HepG2 (cell line): ENCODE measurements around the gene RERE. TPM values are rescaled to one million over a fixed set of nuclear protein-coding genes. Genes with fewer than 3 reads are reported as not detected.

Experiments
- BORCS8-MEF2B ChIP-seq: sonication (generic); formaldehyde crosslinking; IDR thresholded peaks from 2 replicates; pipeline ENCODE4 v1.8.0; 2022; ENCODE audit warnings: mild to moderate bottlenecking, missing genetic modification reagents
- CAMTA2 ChIP-seq: sonication (generic); formaldehyde crosslinking; IDR thresholded peaks from 2 replicates; pipeline ENCODE4 v1.4.0; 2020; ENCODE audit warnings: mild to moderate bottlenecking, missing genetic modification reagents, borderline replicate concordance
- FOXC1 ChIP-seq: sonication (generic); formaldehyde crosslinking; IDR thresholded peaks from 2 replicates; pipeline ENCODE4 v1.8.0; 2022; ENCODE audit warnings: mild to moderate bottlenecking, missing genetic modification reagents, borderline replicate concordance
- MEIS2 ChIP-seq: sonication (generic); formaldehyde crosslinking; IDR thresholded peaks from 2 replicates; pipeline ENCODE4 v1.9.0; 2021; ENCODE audit warnings: mild to moderate bottlenecking, missing genetic modification reagents
- NCOR1 ChIP-seq: fragments of 200-600 bp; sonication (generic); IDR thresholded peaks from 2 replicates; pipeline ENCODE4 v1.7.0; 2017; ENCODE audit warnings: antibody characterized with exemption, low read length, borderline replicate concordance
- PHF21A ChIP-seq: sonication (generic); formaldehyde crosslinking; IDR thresholded peaks from 2 replicates; pipeline ENCODE4 v1.5.0; 2020; ENCODE audit warnings: mild to moderate bottlenecking, missing genetic modification reagents
- POLR2A ChIP-seq, 2 experiments: IDR thresholded peaks; 2 replicates each; pipeline ENCODE4 v1.6.1; 2011; ENCODE audit warnings: low read depth in 2 of 2, low read length in 2 of 2, mild to moderate bottlenecking in 1 of 2, moderate library complexity in 1 of 2; ENCODE audit not compliant: insufficient read depth in 1 of 2
- RAD21 ChIP-seq: fragments of 450-650 bp; formaldehyde crosslinking; IDR thresholded peaks from 2 replicates; pipeline ENCODE4 v1.5.0; 2020; ENCODE audit warnings: mild to moderate bottlenecking
- SMARCC2 ChIP-seq: fragments of 450-650 bp; IDR thresholded peaks from 2 replicates; pipeline ENCODE4 v1.6.1; 2017; ENCODE audit warnings: antibody characterized with exemption, mild to moderate bottlenecking
- SNAI1 ChIP-seq: sonication (generic); formaldehyde crosslinking; IDR thresholded peaks from 2 replicates; pipeline ENCODE4 v1.5.0; 2020; ENCODE audit warnings: mild to moderate bottlenecking, missing genetic modification reagents, borderline replicate concordance
- ZBTB21 ChIP-seq: sonication (generic); formaldehyde crosslinking; IDR thresholded peaks from 2 replicates; pipeline ENCODE4 v1.4.0; 2020; ENCODE audit warnings: missing genetic modification reagents
- ZNF138 ChIP-seq: sonication (generic); formaldehyde crosslinking; IDR thresholded peaks from 2 replicates; pipeline ENCODE4 v1.5.0; 2020; ENCODE audit warnings: mild to moderate bottlenecking, low read depth, missing genetic modification reagents
- ZNF142 ChIP-seq: sonication (generic); formaldehyde crosslinking; IDR thresholded peaks from 2 replicates; pipeline ENCODE4 v1.4.0; 2020; ENCODE audit warnings: missing genetic modification reagents
- ZNF160 ChIP-seq: sonication (generic); formaldehyde crosslinking; IDR thresholded peaks from 2 replicates; pipeline ENCODE4 v1.8.0; 2022; ENCODE audit warnings: mild to moderate bottlenecking, inconsistent platforms, missing genetic modification reagents
- ZNF547 ChIP-seq: sonication (generic); formaldehyde crosslinking; IDR thresholded peaks from 2 replicates; pipeline ENCODE4 v1.5.1; 2020; ENCODE audit warnings: mild to moderate bottlenecking, missing genetic modification reagents
- polyA plus RNA-seq, 8 experiments: library from polyadenylated mRNA; depleted of rRNA in 3 of 8; stranded (reverse) in 7 of 8; unstranded in 1 of 8; fragments of >200 nt; fragmentation: Illumina TruSeq in 4 of 8; extraction: Trizol in 4 of 8; gene quantifications; 2 replicates each; pipeline versions ENCODE4 v1.2.1 to v1.2.3, GENCODE V29; 2011 to 2016; ENCODE audit warnings: low read depth in 4 of 8, missing spikeins in 1 of 8, mixed read lengths in 1 of 8; ENCODE audit not compliant: insufficient read depth in 1 of 8
- total RNA-seq, 5 experiments: library from RNA; depleted of rRNA; stranded (reverse); fragments of >200 nt; fragmentation: Illumina TruSeq; extraction: Trizol; gene quantifications; 2 replicates each; pipeline ENCODE4 v1.2.3, GENCODE V29; 2016; ENCODE audit warnings: low read depth in 1 of 5
- TF ChIP-seq, protein P1 (sequence below): sonication (generic); formaldehyde crosslinking; IDR thresholded peaks from 2 replicates; pipeline ENCODE4 v1.5.1; 2020; ENCODE audit warnings: missing genetic modification reagents, mild to moderate bottlenecking, borderline replicate concordance
- TF ChIP-seq, protein P2 (sequence below): sonication (generic); IDR thresholded peaks from 2 replicates; pipeline ENCODE4 v1.6.1; 2016; ENCODE audit warnings: low read depth, borderline replicate concordance

RERE gene
- total and polyA plus RNA-seq, 2 of the 13 experiments (the other 11 are each of a cell fraction or from before 2014, with no cell fraction given): 18.3 to 21.9 TPM

DNA sequence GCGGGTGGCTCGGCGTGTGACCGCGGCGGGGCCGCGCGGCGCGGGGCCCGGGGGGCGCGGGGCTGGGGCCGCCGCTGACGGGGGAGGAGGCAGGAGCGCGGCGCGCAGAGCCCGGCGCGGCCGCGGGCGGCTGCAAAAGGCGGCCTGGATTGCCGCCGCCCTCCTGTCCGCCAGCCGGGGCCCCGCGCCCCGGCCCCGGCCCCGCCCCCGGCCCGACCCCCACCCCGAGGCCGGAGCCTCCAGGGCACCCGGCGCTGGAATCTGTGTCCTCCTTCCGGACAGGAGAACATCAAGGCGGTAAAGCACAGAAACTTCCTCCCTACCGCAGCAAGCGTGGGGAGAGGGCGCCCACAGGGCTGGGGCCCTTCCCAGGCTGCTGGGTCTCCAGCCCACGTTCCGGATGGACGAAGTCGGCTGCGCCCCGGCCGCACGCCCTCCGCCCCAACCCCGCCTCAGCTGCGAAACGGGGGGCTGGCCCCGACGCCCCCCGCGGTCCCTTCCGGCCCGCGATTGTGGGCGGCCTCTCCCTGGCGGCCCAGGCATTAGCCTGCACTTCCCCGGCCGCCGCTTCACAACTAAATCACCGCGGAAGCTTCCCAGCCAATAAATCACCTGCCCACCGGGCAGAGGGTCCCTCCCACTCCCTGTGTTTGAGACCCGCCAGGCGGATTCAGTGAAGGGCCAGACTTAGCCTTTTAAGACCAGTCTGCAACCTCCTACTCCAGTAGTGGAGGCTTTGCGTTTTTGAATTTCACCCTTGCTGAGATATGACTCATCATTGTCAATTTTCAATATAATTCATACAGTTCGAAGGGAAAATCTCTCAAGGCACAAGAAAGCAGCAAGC, 393.5 kb downstream of the RERE start (continued):
- TF ChIP-seq RAD21 (0 out of 2 replicates have a peak, but pooled peaks have one; percentile 34), NCOR1 (no peak), ZNF547 (CRISPR knock-in tag) (peak; percentile 29), MEIS2 (no peak; the same call in 1 of the 2 replicates), POLR2A (IDR thresholded peaks at IDR 0.05; ENCODE audit: insufficient read depth in 1 of 2, low read depth in 2 of 2, low read length in 2 of 2) (peak; percentile 36 to 43; a peak in 2 of 4 replicates), ZNF160 (CRISPR knock-in tag) (0 out of 2 replicates have a peak, but pooled peaks have one; percentile 44), ZBTB21 (no peak), CAMTA2 (no peak), PHF21A (peak; percentile 63), ZNF142 (peak; percentile 70), SNAI1 (CRISPR knock-in tag) (no peak), BORCS8-MEF2B (0 out of 2 replicates have a peak, but pooled peaks have one; percentile 15), FOXC1 (no peak), SMARCC2 (no peak), ZNF138 (CRISPR knock-in tag) (no peak)
- TF ChIP-seq, protein P1, sequence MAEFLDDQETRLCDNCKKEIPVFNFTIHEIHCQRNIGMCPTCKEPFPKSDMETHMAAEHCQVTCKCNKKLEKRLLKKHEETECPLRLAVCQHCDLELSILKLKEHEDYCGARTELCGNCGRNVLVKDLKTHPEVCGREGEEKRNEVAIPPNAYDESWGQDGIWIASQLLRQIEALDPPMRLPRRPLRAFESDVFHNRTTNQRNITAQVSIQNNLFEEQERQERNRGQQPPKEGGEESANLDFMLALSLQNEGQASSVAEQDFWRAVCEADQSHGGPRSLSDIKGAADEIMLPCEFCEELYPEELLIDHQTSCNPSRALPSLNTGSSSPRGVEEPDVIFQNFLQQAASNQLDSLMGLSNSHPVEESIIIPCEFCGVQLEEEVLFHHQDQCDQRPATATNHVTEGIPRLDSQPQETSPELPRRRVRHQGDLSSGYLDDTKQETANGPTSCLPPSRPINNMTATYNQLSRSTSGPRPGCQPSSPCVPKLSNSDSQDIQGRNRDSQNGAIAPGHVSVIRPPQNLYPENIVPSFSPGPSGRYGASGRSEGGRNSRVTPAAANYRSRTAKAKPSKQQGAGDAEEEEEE: no peak
- TF ChIP-seq, protein P2, sequence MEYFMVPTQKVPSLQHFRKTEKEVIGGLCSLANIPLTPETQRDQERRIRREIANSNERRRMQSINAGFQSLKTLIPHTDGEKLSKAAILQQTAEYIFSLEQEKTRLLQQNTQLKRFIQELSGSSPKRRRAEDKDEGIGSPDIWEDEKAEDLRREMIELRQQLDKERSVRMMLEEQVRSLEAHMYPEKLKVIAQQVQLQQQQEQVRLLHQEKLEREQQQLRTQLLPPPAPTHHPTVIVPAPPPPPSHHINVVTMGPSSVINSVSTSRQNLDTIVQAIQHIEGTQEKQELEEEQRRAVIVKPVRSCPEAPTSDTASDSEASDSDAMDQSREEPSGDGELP: peak; percentile 23; the same call in 1 of the 2 replicates
